WERI-Rb-1 (cell line): ENCODE data around the gene PBLD.

Experiments used
- DNase-seq: peaks from one replicate; pipeline ENCODE4 v3.0.0-alpha.2; 2020
- H3K27ac ChIP-seq: fragments of 250-450 bp; sonication (Bioruptor Pico); 2 replicates; pipeline ENCODE4 v1.5.1; 2020; ENCODE audit warnings: mild to moderate bottlenecking, moderate library complexity
- H3K27me3 ChIP-seq: fragments of 250-450 bp; sonication (Bioruptor Pico); 2 replicates; pipeline ENCODE4 v1.5.1; 2021; ENCODE audit warnings: mild to moderate bottlenecking, low read depth, moderate library complexity; ENCODE audit not compliant: insufficient read depth, severe bottlenecking
- H3K36me3 ChIP-seq: fragments of 250-450 bp; sonication (Bioruptor Pico); 2 replicates; pipeline ENCODE4 v1.5.1; 2020; ENCODE audit warnings: mild to moderate bottlenecking, moderate library complexity
- H3K4me3 ChIP-seq: 2 replicates; pipeline ENCODE4 v1.5.1; 2011; ENCODE audit warnings: low read depth, mild to moderate bottlenecking, control low read depth, low read length
- H3K9me3 ChIP-seq: fragments of 250-450 bp; sonication (Bioruptor Pico); 2 replicates; pipeline ENCODE4 v1.5.1; 2021; ENCODE audit warnings: mild to moderate bottlenecking, moderate library complexity; ENCODE audit not compliant: severe bottlenecking
- TF ChIP-seq, protein P1 (sequence below): IDR thresholded peaks from 2 replicates; pipeline ENCODE4 v1.5.1; 2011; ENCODE audit warnings: low read depth, mild to moderate bottlenecking, control low read depth, inconsistent platforms, low read length

The PBLD gene

DNA sequence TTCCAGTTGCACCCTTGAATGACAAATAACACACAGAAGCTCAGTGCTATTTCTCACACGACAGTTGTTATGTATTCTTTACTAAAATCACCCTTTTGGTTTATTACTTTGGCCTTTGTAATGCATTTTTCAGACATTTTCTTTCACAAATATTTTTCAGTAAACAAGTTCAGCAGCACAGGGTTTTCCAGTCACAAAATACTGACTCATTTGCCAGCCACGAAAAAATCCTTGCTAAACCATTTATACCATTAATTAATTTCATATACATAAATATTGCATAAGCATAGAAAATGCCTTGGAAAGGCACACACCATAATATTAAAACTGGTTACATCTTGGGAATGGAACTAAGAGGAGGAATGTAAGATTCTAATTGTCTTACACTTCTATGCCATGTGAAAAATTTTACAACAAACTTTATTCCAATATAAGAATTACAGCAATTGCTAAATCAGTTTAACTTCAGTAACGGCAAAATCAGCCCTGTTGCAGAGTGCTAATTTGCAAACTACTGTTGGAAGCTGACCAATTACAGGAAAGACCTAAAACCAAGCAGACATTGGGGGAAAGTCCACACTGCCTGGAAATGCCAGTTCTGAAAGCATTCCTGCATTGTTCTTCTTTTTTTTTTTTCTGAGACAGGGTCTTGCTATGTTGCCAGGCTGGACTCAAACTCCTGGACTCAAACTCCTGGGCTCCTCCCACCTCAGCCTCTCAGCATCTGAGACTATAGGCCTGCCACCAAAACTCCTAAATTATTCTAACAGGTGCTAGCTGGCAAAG lies 31.6 kb upstream of the PBLD start:
- no peak for DNase-seq
- Histone ChIP-seq H3K4me3 (no peak overlapping the region), H3K9me3 (no peaks in the 10 kb centered on the region), H3K36me3 (peaks cover 40% of the 10 kb centered on the region), H3K27me3 (no peaks in the 10 kb centered on the region), H3K27ac (no peak overlapping the region)
- TF ChIP-seq, protein P1, sequence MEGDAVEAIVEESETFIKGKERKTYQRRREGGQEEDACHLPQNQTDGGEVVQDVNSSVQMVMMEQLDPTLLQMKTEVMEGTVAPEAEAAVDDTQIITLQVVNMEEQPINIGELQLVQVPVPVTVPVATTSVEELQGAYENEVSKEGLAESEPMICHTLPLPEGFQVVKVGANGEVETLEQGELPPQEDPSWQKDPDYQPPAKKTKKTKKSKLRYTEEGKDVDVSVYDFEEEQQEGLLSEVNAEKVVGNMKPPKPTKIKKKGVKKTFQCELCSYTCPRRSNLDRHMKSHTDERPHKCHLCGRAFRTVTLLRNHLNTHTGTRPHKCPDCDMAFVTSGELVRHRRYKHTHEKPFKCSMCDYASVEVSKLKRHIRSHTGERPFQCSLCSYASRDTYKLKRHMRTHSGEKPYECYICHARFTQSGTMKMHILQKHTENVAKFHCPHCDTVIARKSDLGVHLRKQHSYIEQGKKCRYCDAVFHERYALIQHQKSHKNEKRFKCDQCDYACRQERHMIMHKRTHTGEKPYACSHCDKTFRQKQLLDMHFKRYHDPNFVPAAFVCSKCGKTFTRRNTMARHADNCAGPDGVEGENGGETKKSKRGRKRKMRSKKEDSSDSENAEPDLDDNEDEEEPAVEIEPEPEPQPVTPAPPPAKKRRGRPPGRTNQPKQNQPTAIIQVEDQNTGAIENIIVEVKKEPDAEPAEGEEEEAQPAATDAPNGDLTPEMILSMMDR = no peak

DNA sequence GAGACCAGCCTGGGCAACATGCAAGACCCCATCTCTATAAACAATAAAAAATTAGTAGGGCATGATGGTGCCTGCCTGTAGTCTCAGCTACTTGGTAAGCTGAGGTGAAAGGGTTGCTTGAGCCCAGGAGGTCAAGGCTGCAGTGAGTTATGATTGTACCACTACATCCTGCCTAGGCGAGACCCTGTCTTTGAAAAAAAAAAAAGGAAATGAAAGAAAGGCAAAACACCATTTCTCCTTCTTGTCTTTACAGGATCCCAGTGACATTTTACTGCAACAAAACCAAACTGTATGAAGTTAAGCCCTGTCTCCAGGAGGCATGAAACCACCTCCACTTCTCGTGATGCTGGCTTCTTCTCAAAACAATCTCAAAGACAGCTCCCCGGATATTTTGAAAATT lies 29.9 kb upstream of the PBLD start:
- TF ChIP-seq, protein P1 = no peak
- no peaks in the 10 kb centered on the region for H3K9me3 ChIP-seq
- no peak for DNase-seq
- H3K27me3 ChIP-seq = no peaks in the 10 kb centered on the region
- H3K36me3 ChIP-seq = peaks cover 56% of the 10 kb centered on the region
- no peak overlapping the region for H3K27ac ChIP-seq
- H3K4me3 ChIP-seq = no peak overlapping the region

DNA sequence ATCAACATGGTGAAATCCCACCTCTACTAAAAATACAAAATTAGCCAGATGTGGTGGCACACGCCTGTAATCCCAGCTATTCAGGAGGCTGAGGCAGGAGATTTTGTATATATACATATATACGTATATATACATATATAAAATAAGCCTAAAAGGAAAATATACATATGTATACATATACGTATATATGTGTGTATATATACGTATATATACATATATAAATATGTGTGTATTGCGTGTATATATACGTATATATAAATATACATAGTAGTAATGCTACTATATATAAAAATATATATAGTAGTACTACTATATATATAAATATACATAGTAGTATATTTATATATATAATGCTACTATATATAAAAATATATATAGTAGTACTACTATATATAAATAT lies 26.5 kb upstream of the PBLD start:
- TF ChIP-seq, protein P1 = no peak
- Histone ChIP-seq H3K9me3 (no peaks in the 10 kb centered on the region), H3K27ac (no peak overlapping the region), H3K27me3 (no peaks in the 10 kb centered on the region), H3K4me3 (no peak overlapping the region), H3K36me3 (peaks cover 78% of the 10 kb centered on the region)
- DNase-seq = no peak

DNA sequence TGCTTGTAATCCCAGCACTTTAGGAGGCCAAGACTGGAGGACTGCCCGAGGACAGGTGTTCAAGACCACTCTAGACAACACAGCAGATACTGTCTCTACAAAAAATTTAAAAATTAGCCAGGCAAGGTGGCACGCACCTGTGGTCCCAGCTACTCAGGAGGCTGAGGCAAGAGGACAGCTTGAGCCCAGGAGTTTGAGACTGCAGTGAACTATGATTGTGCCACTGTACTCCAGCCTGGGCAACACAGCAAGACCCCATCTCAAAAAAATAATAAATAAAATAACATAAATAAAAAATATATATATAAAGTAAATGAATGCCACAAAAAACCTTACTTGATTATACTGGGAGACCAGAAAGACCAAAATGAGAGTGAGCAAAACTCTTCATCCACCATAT lies 20.8 kb upstream of the PBLD start:
- DNase-seq = no peak
- no peak overlapping the region for H3K4me3 ChIP-seq

DNA sequence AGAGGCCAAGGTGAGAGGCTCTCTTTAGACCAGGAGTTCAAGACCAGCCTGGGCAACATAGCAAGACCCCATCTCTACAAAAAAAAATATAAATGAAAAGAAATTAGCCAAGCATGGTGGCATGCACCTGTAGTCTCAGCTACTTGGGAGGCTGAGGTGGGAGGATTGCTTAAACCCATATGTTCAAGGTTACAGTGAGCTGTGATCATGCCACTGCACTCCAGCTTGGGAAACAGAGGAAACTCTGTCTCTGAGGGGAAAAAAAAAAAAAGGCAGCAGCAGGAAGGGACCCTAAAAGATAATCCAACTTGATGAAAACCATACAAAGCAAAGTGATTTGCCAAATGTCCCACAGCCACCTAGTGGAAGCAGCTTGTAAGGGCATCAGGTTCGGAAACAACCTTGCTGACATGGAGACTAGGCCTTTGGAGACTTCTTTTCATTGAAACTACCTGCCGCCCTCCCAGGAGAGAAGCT lies 15.6 kb upstream of the PBLD start:
- peak; percentile 53 for DNase-seq
- no peak overlapping the region; the same call in 1 of the 2 replicates for H3K27ac ChIP-seq
- H3K4me3 ChIP-seq = no peak overlapping the region
- TF ChIP-seq, protein P1 = peak; percentile 89
- no peaks in the 10 kb centered on the region for H3K27me3 ChIP-seq
- H3K9me3 ChIP-seq = no peaks in the 10 kb centered on the region
- H3K36me3 ChIP-seq = peaks cover 63% of the 10 kb centered on the region

More for the DNA sequence above, 20.8 kb upstream of the PBLD start:
- Histone ChIP-seq H3K27me3 (no peaks in the 10 kb centered on the region), H3K36me3 (peaks cover 69% of the 10 kb centered on the region), H3K9me3 (no peaks in the 10 kb centered on the region), H3K27ac (no peak overlapping the region)
- TF ChIP-seq, protein P1 = no peak
